ENCODE results near the gene OCA2.

DNA sequence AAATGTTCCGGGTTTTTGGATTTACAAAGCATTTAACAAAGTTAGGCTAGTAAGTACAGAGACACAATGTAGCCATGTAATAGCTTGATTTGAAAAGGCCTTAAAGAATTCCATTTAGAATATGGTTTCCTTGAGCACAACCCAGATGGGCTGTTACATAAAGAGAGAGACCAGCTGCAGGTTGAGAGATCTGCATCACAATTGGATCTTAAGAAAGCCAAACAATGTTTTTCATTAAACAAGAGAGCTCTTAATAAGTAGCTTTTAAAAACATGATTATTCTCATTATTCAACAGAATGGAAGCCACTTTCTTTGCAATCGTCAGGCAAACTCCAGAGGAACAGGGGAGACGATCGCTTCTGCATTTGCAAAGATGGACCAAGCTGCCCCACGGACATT is 300.3 kb downstream of the OCA2 start:
- TF ChIP-seq, protein P1, sequence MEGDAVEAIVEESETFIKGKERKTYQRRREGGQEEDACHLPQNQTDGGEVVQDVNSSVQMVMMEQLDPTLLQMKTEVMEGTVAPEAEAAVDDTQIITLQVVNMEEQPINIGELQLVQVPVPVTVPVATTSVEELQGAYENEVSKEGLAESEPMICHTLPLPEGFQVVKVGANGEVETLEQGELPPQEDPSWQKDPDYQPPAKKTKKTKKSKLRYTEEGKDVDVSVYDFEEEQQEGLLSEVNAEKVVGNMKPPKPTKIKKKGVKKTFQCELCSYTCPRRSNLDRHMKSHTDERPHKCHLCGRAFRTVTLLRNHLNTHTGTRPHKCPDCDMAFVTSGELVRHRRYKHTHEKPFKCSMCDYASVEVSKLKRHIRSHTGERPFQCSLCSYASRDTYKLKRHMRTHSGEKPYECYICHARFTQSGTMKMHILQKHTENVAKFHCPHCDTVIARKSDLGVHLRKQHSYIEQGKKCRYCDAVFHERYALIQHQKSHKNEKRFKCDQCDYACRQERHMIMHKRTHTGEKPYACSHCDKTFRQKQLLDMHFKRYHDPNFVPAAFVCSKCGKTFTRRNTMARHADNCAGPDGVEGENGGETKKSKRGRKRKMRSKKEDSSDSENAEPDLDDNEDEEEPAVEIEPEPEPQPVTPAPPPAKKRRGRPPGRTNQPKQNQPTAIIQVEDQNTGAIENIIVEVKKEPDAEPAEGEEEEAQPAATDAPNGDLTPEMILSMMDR (IDR thresholded peaks at IDR 0.05; ENCODE audit: low read length), result no peak
- TF ChIP-seq EZH2 (IDR thresholded peaks at IDR 0.05; ENCODE audit: borderline replicate concordance, low read length), result no peak
